Measurements from ENCODE around the gene TMEM239. TPM values are rescaled to one million over a fixed set of nuclear protein-coding genes. Genes with fewer than 3 reads are reported as not detected.

TMEM239 gene
- total and polyA plus RNA-seq, 4 donors = not detected

DNA sequence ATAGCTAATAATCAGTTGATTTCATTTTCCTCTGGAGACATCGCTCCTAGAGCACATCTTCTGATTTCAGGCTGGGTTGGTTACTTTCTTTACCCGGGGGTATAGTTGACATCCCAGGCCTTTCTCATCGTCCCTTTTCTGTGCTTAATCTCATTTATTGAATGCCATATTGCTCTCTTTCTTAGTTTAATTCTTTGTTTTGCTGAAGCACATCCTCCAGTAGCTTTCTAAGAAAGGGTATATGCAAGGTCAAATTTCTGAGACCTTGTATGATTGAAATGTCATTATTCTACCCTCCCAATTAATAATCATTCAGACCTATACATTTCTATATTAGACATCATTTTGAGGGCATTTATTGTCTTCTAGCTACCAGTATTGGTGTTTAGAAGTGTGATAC lies 4.0 kb upstream of the TMEM239 start:
- no peaks in the 10 kb centered on the region for H3K36me3 ChIP-seq (ENCODE audit: control insufficient read depth in 4 of 4, insufficient read depth in 3 of 4, low read depth in 1 of 4, low read length in 3 of 4)
- no peak overlapping the region for H3K27ac ChIP-seq (ENCODE audit: low read depth in 1 of 2, low read length in 2 of 2)
- peaks cover 0 to 3% (median under 1%) of the 10 kb centered on the region in 4 donors for H3K27me3 ChIP-seq (ENCODE audit: control insufficient read depth in 4 of 4, insufficient read depth in 4 of 4, low read length in 3 of 4)
- H3K4me3 ChIP-seq (ENCODE audit: low read depth in 1 of 3, low read length in 3 of 3) = no peak overlapping the region
- TF ChIP-seq, protein P1, sequence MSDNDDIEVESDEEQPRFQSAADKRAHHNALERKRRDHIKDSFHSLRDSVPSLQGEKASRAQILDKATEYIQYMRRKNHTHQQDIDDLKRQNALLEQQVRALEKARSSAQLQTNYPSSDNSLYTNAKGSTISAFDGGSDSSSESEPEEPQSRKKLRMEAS (IDR thresholded peaks at IDR 0.05) = no peak
- TF ChIP-seq, protein P2, sequence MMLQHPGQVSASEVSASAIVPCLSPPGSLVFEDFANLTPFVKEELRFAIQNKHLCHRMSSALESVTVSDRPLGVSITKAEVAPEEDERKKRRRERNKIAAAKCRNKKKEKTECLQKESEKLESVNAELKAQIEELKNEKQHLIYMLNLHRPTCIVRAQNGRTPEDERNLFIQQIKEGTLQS (IDR thresholded peaks at IDR 0.05) = no peak
- TF ChIP-seq EGR1 (IDR thresholded peaks at IDR 0.05; ENCODE audit: low read depth in 2 of 2) (no peak), TAF1 (conservative IDR thresholded peaks at IDR 0.05) (no peak), FOXA2 (IDR thresholded peaks at IDR 0.05) (no peak), NR2F2 (IDR thresholded peaks at IDR 0.05) (no peak), HNF4A (conservative IDR thresholded peaks at IDR 0.05) (no peak), JUND (IDR thresholded peaks at IDR 0.05) (no peak), REST (IDR thresholded peaks at IDR 0.05) (no peak)
- H3K9me3 ChIP-seq (ENCODE audit: control insufficient read depth in 4 of 4, low read length in 3 of 4) = peaks cover 0 to 1% (median 0%) of the 10 kb centered on the region in 4 donors
- no peak overlapping the region for H3K9ac ChIP-seq (ENCODE audit: low read depth in 1 of 2, low read length in 2 of 2)
- no peaks in the 10 kb centered on the region for H3K4me1 ChIP-seq (ENCODE audit: control insufficient read depth in 4 of 4, insufficient read depth in 4 of 4, low read length in 3 of 4)
- 69% methylated on average over 3 of the region's 3 CpGs for WGBS
- DNase-seq (ENCODE audit: low spot score) = no peak

- Histone ChIP-seq H3K27me3 (ENCODE audit: control insufficient read depth in 4 of 4, insufficient read depth in 4 of 4, low read length in 3 of 4) (no peaks in the 10 kb centered on the region), H3K4me3 (ENCODE audit: low read depth in 1 of 3, low read length in 3 of 3) (no peak overlapping the region), H3K4me1 (ENCODE audit: control insufficient read depth in 4 of 4, insufficient read depth in 4 of 4, low read length in 3 of 4) (no peaks in the 10 kb centered on the region), H3K9me3 (ENCODE audit: control insufficient read depth in 4 of 4, low read length in 3 of 4) (peaks cover 0 to 1% (median 0%) of the 10 kb centered on the region in 4 donors), H3K27ac (ENCODE audit: low read depth in 1 of 2, low read length in 2 of 2) (no peak overlapping the region), H3K36me3 (ENCODE audit: control insufficient read depth in 4 of 4, insufficient read depth in 3 of 4, low read depth in 1 of 4, low read length in 3 of 4) (no peaks in the 10 kb centered on the region), H3K9ac (ENCODE audit: low read depth in 1 of 2, low read length in 2 of 2) (no peak overlapping the region)
- DNase-seq (ENCODE audit: low spot score) = no peak
- WGBS = 96% methylated on average over 1 of the region's 1 CpG
- TF ChIP-seq RAD21 (IDR thresholded peaks at IDR 0.05) = no peak
- TF ChIP-seq, protein P2 (IDR thresholded peaks at IDR 0.05) = no peak
- TF ChIP-seq HNF4G (IDR thresholded peaks at IDR 0.05) = no peak
- TF ChIP-seq EGR1 (IDR thresholded peaks at IDR 0.05; ENCODE audit: low read depth in 2 of 2) = no peak
- no peak for TF ChIP-seq ZBTB33 (IDR thresholded peaks at IDR 0.05)
- TF ChIP-seq YY1 (IDR thresholded peaks at IDR 0.05) = no peak
- no peak for TF ChIP-seq RXRA (IDR thresholded peaks at IDR 0.05)
These were observed 2.1 kb upstream of the TMEM239 start for GRCh38 chr20:2814076-2814475.

Data from liver (tissue), 9 donors.